H9 (cell line): ENCODE data around the gene CLRN1. TPM values are rescaled to one million over a fixed set of nuclear protein-coding genes. Genes with fewer than 3 reads are reported as not detected.

ENCODE experiments used
- DNase-seq: peaks from one replicate; pipeline ENCODE4 v3.0.0-alpha.2; 2017
- H2AFZ ChIP-seq: one replicate; pipeline ENCODE4 v1.6.1; 2013; ENCODE audit warnings: mild to moderate bottlenecking, low read length, control low read depth, moderate library complexity
- H2AK5ac ChIP-seq: 2 replicates; pipeline ENCODE4 v1.6.1; 2013; ENCODE audit warnings: low read length, control low read depth, mixed read lengths; ENCODE audit not compliant: insufficient read length
- H2BK120ac ChIP-seq: one replicate; pipeline ENCODE4 v1.6.1; 2013; ENCODE audit warnings: low read depth, mild to moderate bottlenecking, low read length, control low read depth, inconsistent platforms; ENCODE audit not compliant: poor library complexity, severe bottlenecking
- H2BK12ac ChIP-seq: 2 replicates; pipeline ENCODE4 v1.6.1; 2013; ENCODE audit warnings: low read length, control low read depth, mixed read lengths, low read depth; ENCODE audit not compliant: insufficient read length
- H2BK15ac ChIP-seq: 2 replicates; pipeline ENCODE4 v1.6.1; 2013; ENCODE audit warnings: low read depth, low read length, control low read depth
- H2BK20ac ChIP-seq: one replicate; pipeline ENCODE4 v1.6.1; 2013; ENCODE audit warnings: low read depth, mild to moderate bottlenecking, low read length, control low read depth, inconsistent platforms; ENCODE audit not compliant: poor library complexity, severe bottlenecking
- H2BK5ac ChIP-seq: 2 replicates; pipeline ENCODE4 v1.6.1; 2013; ENCODE audit warnings: low read length, control low read depth, mixed read lengths; ENCODE audit not compliant: insufficient read length
- H3K14ac ChIP-seq: 2 replicates; pipeline ENCODE4 v1.6.1; 2013; ENCODE audit warnings: low read length, control low read depth; ENCODE audit not compliant: insufficient read depth
- H3K18ac ChIP-seq: 2 replicates; pipeline ENCODE4 v1.6.1; 2013; ENCODE audit warnings: low read depth, mild to moderate bottlenecking, mixed read lengths, low read length, control low read depth; ENCODE audit not compliant: insufficient read length
- H3K23ac ChIP-seq: 2 replicates; pipeline ENCODE4 v1.6.1; 2013; ENCODE audit warnings: low read length, control low read depth, mixed read lengths, low read depth; ENCODE audit not compliant: insufficient read length
- H3K23me2 ChIP-seq: 2 replicates; pipeline ENCODE4 v1.6.1; 2013; ENCODE audit warnings: low read depth, mild to moderate bottlenecking, mixed read lengths, low read length, control low read depth; ENCODE audit not compliant: insufficient read length, poor library complexity, severe bottlenecking
- H3K27ac ChIP-seq: 2 replicates; pipeline ENCODE4 v1.5.1; 2013; ENCODE audit warnings: low read length, control low read depth, mixed read lengths, low read depth; ENCODE audit not compliant: insufficient read length
- H3K27me3 ChIP-seq: 2 replicates; pipeline ENCODE4 v1.6.1; 2013; ENCODE audit warnings: low read length, control low read depth, inconsistent platforms; ENCODE audit not compliant: insufficient read depth
- H3K4ac ChIP-seq: 2 replicates; pipeline ENCODE4 v1.6.1; 2013; ENCODE audit warnings: low read depth, mild to moderate bottlenecking, control low read depth, inconsistent platforms, low read length, moderate library complexity
- H3K4me1 ChIP-seq: 2 replicates; pipeline ENCODE4 v1.6.1; 2013; ENCODE audit warnings: low read length, control low read depth, inconsistent platforms; ENCODE audit not compliant: insufficient read depth
- H3K4me2 ChIP-seq: 2 replicates; pipeline ENCODE4 v1.6.1; 2013; ENCODE audit warnings: low read length, control low read depth, mixed read lengths; ENCODE audit not compliant: insufficient read length, insufficient read depth
- H3K56ac ChIP-seq: 2 replicates; pipeline ENCODE4 v1.6.1; 2013; ENCODE audit warnings: low read depth, mild to moderate bottlenecking, mixed read lengths, low read length, control low read depth; ENCODE audit not compliant: insufficient read length
- H3K79me1 ChIP-seq: 2 replicates; pipeline ENCODE4 v1.6.1; 2013; ENCODE audit warnings: low read depth, mild to moderate bottlenecking, moderate library complexity, low read length, control low read depth, inconsistent platforms; ENCODE audit not compliant: insufficient read depth, poor library complexity, severe bottlenecking
- H3K79me2 ChIP-seq: 2 replicates; pipeline ENCODE4 v1.6.1; 2013; ENCODE audit warnings: low read length, control low read depth, inconsistent platforms; ENCODE audit not compliant: insufficient read depth
- H3K9ac ChIP-seq: 2 replicates; pipeline ENCODE4 v1.6.1; 2013; ENCODE audit warnings: low read length, control low read depth, mixed read lengths; ENCODE audit not compliant: insufficient read length; ENCODE audit errors: extremely low read depth
- H3K9me3 ChIP-seq: one replicate; pipeline ENCODE4 v1.6.1; 2013; ENCODE audit warnings: low read depth, low read length, inconsistent platforms; ENCODE audit not compliant: control insufficient read depth
- H3T11ph ChIP-seq: one replicate; pipeline ENCODE4 v1.6.1; 2013; ENCODE audit warnings: mild to moderate bottlenecking, low read length, control low read depth, inconsistent platforms
- H4K20me1 ChIP-seq: one replicate; pipeline ENCODE4 v1.6.1; 2013; ENCODE audit not compliant: control insufficient read depth, insufficient read length, insufficient read depth
- H4K5ac ChIP-seq: 2 replicates; pipeline ENCODE4 v1.6.1; 2013; ENCODE audit warnings: low read depth, mild to moderate bottlenecking, mixed read lengths, low read length, control low read depth; ENCODE audit not compliant: insufficient read length
- H4K8ac ChIP-seq: replicated peaks from 2 replicates; pipeline ENCODE4 v1.6.1; 2013; ENCODE audit warnings: low read length, control low read depth, mixed read lengths, low read depth; ENCODE audit not compliant: insufficient read length
- H4K91ac ChIP-seq: 2 replicates; pipeline ENCODE4 v1.6.1; 2013; ENCODE audit warnings: low read depth, mild to moderate bottlenecking, moderate library complexity, mixed read lengths, low read length, control low read depth; ENCODE audit not compliant: insufficient read length
- H3K27ac Mint-ChIP-seq, 3 experiments: 2 replicates in 2 of 3; 3 replicates in 1 of 3; pipeline ENCODE4 v1.8.0; 2020 to 2021; ENCODE audit warnings: mixed read lengths in 3 of 3, mild to moderate bottlenecking in 1 of 3, moderate library complexity in 1 of 3
- H3K27me3 Mint-ChIP-seq: 2 replicates; pipeline ENCODE4 v1.8.0; 2021; ENCODE audit warnings: low read depth, mild to moderate bottlenecking, moderate library complexity, mixed read lengths
- H3K36me3 Mint-ChIP-seq, 3 experiments: 2 replicates in 2 of 3; 3 replicates in 1 of 3; pipeline ENCODE4 v1.8.0; 2020 to 2021; ENCODE audit warnings: low read depth in 3 of 3, mixed read lengths in 3 of 3; ENCODE audit not compliant: insufficient read depth in 1 of 3
- H3K4me1 Mint-ChIP-seq, 2 experiments: 2 replicates each; pipeline ENCODE4 v1.8.0; 2020; ENCODE audit warnings: mixed read lengths in 2 of 2
- H3K4me3 Mint-ChIP-seq, 2 experiments: 2 replicates in 1 of 2; 3 replicates in 1 of 2; pipeline ENCODE4 v1.8.0; 2020 to 2021; ENCODE audit warnings: mild to moderate bottlenecking in 2 of 2, mixed read lengths in 2 of 2, moderate library complexity in 1 of 2
- H3K9me3 Mint-ChIP-seq, 2 experiments: 2 replicates in 1 of 2; 3 replicates in 1 of 2; pipeline ENCODE4 v1.8.0; 2020; ENCODE audit warnings: mild to moderate bottlenecking in 2 of 2, mixed read lengths in 2 of 2, moderate library complexity in 1 of 2
- WGBS: extraction: QIAGEN DNeasy Blood & Tissue Kit; methylation state at CpG from one replicate; pipeline ENCODE4 v1.1.7; 2013; ENCODE audit warnings: missing lambda C conversion rate, low lambda C conversion rate, mixed read lengths; ENCODE audit not compliant: insufficient read length; ENCODE audit errors: extremely low coverage; 5-methylcytosine and 5-hydroxymethylcytosine counted together
- total RNA-seq: library from RNA; stranded (reverse); gene quantifications from 2 replicates; pipeline ENCODE4 v1.2.1, GENCODE V29; 2021
- TF ChIP-seq, protein P1 (sequence below): fragments of 200-600 bp; sonication (generic); conservative IDR thresholded peaks from 3 replicates; pipeline ENCODE4 v1.8.0; 2021; ENCODE audit warnings: antibody characterized with exemption, mild to moderate bottlenecking

Gene CLRN1
- total RNA-seq, 1 experiment from 2014 or later = not detected

DNA sequence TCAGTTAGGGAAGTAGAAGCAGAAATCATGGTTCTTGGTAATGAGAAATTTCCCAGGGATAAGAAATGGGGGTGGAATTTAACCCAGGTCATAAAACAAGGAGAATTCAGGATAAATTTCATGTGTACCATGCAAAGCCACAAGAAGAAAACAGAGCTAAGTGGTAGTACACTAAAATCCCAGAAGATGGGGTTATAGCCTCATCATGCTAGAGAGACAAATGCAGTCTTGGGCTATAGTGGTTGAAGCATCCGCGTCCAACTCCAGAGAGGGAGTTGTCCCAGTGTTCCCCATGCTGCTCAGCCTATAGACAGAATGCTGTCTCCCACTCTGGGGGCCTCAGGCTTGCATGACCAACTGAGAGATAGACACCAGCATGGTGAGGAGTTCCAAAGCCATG, 36.2 kb upstream of the CLRN1 start:
- H2BK20ac ChIP-seq = no peak overlapping the region
- H4K91ac ChIP-seq = no peak overlapping the region
- Mint-ChIP-seq H3K36me3 (no peaks in the 10 kb centered on the region; a peak in 1 of 7 replicates), H3K27me3 (no peaks in the 10 kb centered on the region), H3K4me1 (peaks cover 8 to 10% of the 10 kb centered on the region in 2 experiments), H3K9me3 (no peaks in the 10 kb centered on the region), H3K27ac (no peak overlapping the region), H3K4me3 (no peak overlapping the region)
- no peak overlapping the region for H3K4ac ChIP-seq
- TF ChIP-seq, protein P1, sequence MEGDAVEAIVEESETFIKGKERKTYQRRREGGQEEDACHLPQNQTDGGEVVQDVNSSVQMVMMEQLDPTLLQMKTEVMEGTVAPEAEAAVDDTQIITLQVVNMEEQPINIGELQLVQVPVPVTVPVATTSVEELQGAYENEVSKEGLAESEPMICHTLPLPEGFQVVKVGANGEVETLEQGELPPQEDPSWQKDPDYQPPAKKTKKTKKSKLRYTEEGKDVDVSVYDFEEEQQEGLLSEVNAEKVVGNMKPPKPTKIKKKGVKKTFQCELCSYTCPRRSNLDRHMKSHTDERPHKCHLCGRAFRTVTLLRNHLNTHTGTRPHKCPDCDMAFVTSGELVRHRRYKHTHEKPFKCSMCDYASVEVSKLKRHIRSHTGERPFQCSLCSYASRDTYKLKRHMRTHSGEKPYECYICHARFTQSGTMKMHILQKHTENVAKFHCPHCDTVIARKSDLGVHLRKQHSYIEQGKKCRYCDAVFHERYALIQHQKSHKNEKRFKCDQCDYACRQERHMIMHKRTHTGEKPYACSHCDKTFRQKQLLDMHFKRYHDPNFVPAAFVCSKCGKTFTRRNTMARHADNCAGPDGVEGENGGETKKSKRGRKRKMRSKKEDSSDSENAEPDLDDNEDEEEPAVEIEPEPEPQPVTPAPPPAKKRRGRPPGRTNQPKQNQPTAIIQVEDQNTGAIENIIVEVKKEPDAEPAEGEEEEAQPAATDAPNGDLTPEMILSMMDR = peak; percentile 53
- H4K20me1 ChIP-seq = no peaks in the 10 kb centered on the region
- H3T11ph ChIP-seq = no peak overlapping the region
- H3K79me1 ChIP-seq = no peaks in the 10 kb centered on the region
- no peaks in the 10 kb centered on the region for H3K79me2 ChIP-seq
- no peak overlapping the region for H2BK5ac ChIP-seq
- no peak overlapping the region for H2BK15ac ChIP-seq
- no peak overlapping the region for H3K4me2 ChIP-seq
- H3K14ac ChIP-seq = no peak overlapping the region
- H3K9me3 ChIP-seq = no peaks in the 10 kb centered on the region
- no peaks in the 10 kb centered on the region for H3K27me3 ChIP-seq
- no peak overlapping the region for H3K9ac ChIP-seq
- H3K56ac ChIP-seq = no peak overlapping the region
- H3K4me1 ChIP-seq = no peaks in the 10 kb centered on the region
- no peak overlapping the region for H2BK12ac ChIP-seq
- no peaks in the 10 kb centered on the region for H3K23me2 ChIP-seq
- no peak overlapping the region for H2BK120ac ChIP-seq
- H3K18ac ChIP-seq = no peak overlapping the region
- H4K5ac ChIP-seq = no peak overlapping the region
- no peak overlapping the region for H2AK5ac ChIP-seq
- DNase-seq = no peak
- no CpG with 5 or more reads among the region's 2 CpGs for WGBS
- H2AFZ ChIP-seq = no peak overlapping the region
- H4K8ac ChIP-seq = no peak overlapping the region
- no peak overlapping the region for H3K23ac ChIP-seq
- no peak overlapping the region for H3K27ac ChIP-seq
